WTC11 (cell line): ENCODE data around the gene PLCXD1. TPM values are rescaled to one million over a fixed set of nuclear protein-coding genes. Genes with fewer than 3 reads are reported as not detected.
"Not testable (repeated sequence)": the region's sequence is repeated elsewhere in the genome, so short reads cannot be mapped to it uniquely, and the experiment has no call there.

Source experiments
- ATAC-seq: fragments of 200-7000 bp; cut with Tn5 transposase; 2 replicates; pipeline ENCODE4 v1.10.0; 2021; ENCODE audit warnings: mild to moderate bottlenecking, moderate library complexity
- CTCF ChIA-PET: fragments of 300-600 bp; sonication (Branson Sonifier 250); formaldehyde crosslinking; loops from one replicate; lab custom pipeline; 2021; ENCODE audit warnings: antibody characterized with exemption; lab: Charles Lee
- POLR2A ChIA-PET: fragments of 350-600 bp; sonication (Branson Sonifier 250); formaldehyde crosslinking; loops from one replicate; lab custom pipeline; 2021; ENCODE audit warnings: antibody characterized with exemption; lab: Charles Lee
- DNase-seq: peaks from one replicate; pipeline ENCODE4 v3.0.0; 2021; ENCODE audit warnings: low spot score
- H3K27ac Mint-ChIP-seq: 2 replicates; pipeline ENCODE4 v1.8.0; 2021; ENCODE audit warnings: mixed read lengths
- H3K27me3 Mint-ChIP-seq: 2 replicates; pipeline ENCODE4 v1.8.0; 2021; ENCODE audit warnings: low read depth, mild to moderate bottlenecking, moderate library complexity, mixed read lengths
- H3K36me3 Mint-ChIP-seq: 2 replicates; pipeline ENCODE4 v1.8.0; 2021; ENCODE audit warnings: mixed read lengths
- H3K4me1 Mint-ChIP-seq: 2 replicates; pipeline ENCODE4 v1.8.0; 2022; ENCODE audit warnings: mixed read lengths
- H3K4me3 Mint-ChIP-seq: 2 replicates; pipeline ENCODE4 v1.8.0; 2021; ENCODE audit warnings: mild to moderate bottlenecking, moderate library complexity, mixed read lengths
- H3K9me3 Mint-ChIP-seq: 2 replicates; pipeline ENCODE4 v1.8.0; 2021; ENCODE audit warnings: mixed read lengths
- ATF1 ChIP-seq: sonication (generic); formaldehyde crosslinking; IDR thresholded peaks from 2 replicates; pipeline ENCODE4 v1.8.1; 2023; ENCODE audit warnings: mild to moderate bottlenecking, moderate library complexity, missing genetic modification reagents
- EMX1 ChIP-seq: fragments of 250-450 bp; sonication (Bioruptor Pico); IDR thresholded peaks from 2 replicates; pipeline ENCODE4 v1.8.0; 2021; ENCODE audit warnings: mild to moderate bottlenecking
- ESRRA ChIP-seq: sonication (generic); formaldehyde crosslinking; IDR thresholded peaks from 2 replicates; pipeline ENCODE4 v1.8.1; 2022; ENCODE audit warnings: mild to moderate bottlenecking, missing genetic modification reagents, borderline replicate concordance
- JUN ChIP-seq: sonication (generic); formaldehyde crosslinking; IDR thresholded peaks from 2 replicates; pipeline ENCODE4 v1.8.0; 2023; ENCODE audit warnings: mild to moderate bottlenecking, missing genetic modification reagents
- NR1H2 ChIP-seq: sonication (generic); formaldehyde crosslinking; IDR thresholded peaks from 2 replicates; pipeline ENCODE4 v1.9.0; 2021; ENCODE audit warnings: mild to moderate bottlenecking, moderate library complexity, missing genetic modification reagents
- OVOL2 ChIP-seq: fragments of 250-450 bp; sonication (Bioruptor Pico); IDR thresholded peaks from 2 replicates; pipeline ENCODE4 v1.9.0; 2021; ENCODE audit warnings: mild to moderate bottlenecking, borderline replicate concordance
- RELA ChIP-seq: sonication (generic); formaldehyde crosslinking; IDR thresholded peaks from 2 replicates; pipeline ENCODE4 v1.8.1; 2022; ENCODE audit warnings: missing genetic modification reagents, mild to moderate bottlenecking, borderline replicate concordance
- SMAD3 ChIP-seq: sonication (generic); formaldehyde crosslinking; IDR thresholded peaks from 2 replicates; pipeline ENCODE4 v1.8.0; 2022; ENCODE audit warnings: missing genetic modification reagents, mild to moderate bottlenecking, borderline replicate concordance
- SOX15 ChIP-seq: fragments of 250-450 bp; sonication (Bioruptor Pico); IDR thresholded peaks from 2 replicates; pipeline ENCODE4 v1.9.0; 2021; ENCODE audit warnings: mild to moderate bottlenecking
- TP53 ChIP-seq: sonication (generic); formaldehyde crosslinking; IDR thresholded peaks from 2 replicates; pipeline ENCODE4 v1.8.1; 2023; ENCODE audit warnings: mild to moderate bottlenecking, missing genetic modification reagents
- ZBTB21 ChIP-seq: sonication (generic); formaldehyde crosslinking; IDR thresholded peaks from 2 replicates; pipeline ENCODE4 v1.8.1; 2023; ENCODE audit warnings: mild to moderate bottlenecking, missing genetic modification reagents, borderline replicate concordance
- total RNA-seq: library from RNA; stranded (reverse); gene quantifications from 3 replicates; pipeline ENCODE4 v1.2.3, GENCODE V29; 2021
- TF ChIP-seq, protein P1 (sequence below): sonication (generic); formaldehyde crosslinking; IDR thresholded peaks from 2 replicates; pipeline ENCODE4 v1.8.0; 2023; ENCODE audit warnings: missing genetic modification reagents, mild to moderate bottlenecking, borderline replicate concordance
- TF ChIP-seq, protein P2 (sequence below): sonication (generic); formaldehyde crosslinking; IDR thresholded peaks from 2 replicates; pipeline ENCODE4 v1.8.1; 2022; ENCODE audit warnings: mild to moderate bottlenecking, moderate library complexity, missing genetic modification reagents
- TF ChIP-seq, protein P3 (sequence below): sonication (generic); formaldehyde crosslinking; IDR thresholded peaks from 2 replicates; pipeline ENCODE4 v1.8.0; 2022; ENCODE audit warnings: mild to moderate bottlenecking, missing genetic modification reagents
- TF ChIP-seq, protein P4 (sequence below): sonication (generic); formaldehyde crosslinking; IDR thresholded peaks from 2 replicates; pipeline ENCODE4 v1.8.1; 2022; ENCODE audit warnings: missing genetic modification reagents, borderline replicate concordance

Gene PLCXD1
- total RNA-seq, 1 experiment from 2014 or later = 131 TPM

DNA sequence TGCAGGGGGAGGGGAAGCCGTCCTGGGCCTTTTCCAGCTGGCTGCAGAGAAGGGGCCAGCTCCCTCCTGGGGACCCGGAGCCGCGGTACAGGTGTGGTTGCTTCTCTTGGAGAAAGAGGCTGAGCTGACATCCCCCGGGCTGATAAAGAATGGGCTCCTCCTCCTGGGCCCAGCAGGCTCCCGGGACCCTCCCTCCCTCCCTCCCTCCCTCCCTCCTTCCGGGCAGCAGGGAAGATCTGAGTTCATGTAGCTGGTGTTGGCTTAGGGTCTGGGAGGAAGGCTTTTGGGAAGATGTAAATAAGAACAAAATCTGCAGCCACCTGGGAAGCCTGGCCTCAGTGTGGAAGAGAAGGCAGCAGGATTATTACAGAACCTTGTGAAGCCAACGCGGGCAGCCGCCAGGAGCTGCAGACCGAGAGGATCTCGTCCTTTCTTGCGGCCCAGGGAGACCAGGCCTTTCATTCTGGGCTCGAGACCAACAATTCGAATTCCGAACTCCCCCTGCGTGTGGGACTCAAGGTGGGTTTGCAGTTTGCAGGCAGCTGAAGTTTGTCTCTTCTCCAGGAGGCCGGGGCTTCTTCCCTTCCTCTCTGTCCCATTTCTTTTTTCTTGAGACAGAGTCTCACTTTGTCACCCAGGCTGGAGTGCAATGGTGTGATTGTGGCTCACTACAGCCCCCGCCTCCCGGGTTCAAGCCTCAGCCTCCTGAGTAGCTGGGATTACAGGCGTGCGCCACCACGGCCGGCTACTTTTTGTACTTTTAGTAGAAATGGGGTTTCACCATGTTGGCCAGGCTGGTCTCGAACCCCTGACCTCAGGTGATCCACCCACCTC, at the start of gene PLCXD1 (continued):
- TF ChIP-seq OVOL2 (CRISPR knock-in tag) (no peak), ZBTB21 (no peak), RELA (no peak), NR1H2 (no peak), SMAD3 (no peak)
- TF ChIP-seq, protein P1, sequence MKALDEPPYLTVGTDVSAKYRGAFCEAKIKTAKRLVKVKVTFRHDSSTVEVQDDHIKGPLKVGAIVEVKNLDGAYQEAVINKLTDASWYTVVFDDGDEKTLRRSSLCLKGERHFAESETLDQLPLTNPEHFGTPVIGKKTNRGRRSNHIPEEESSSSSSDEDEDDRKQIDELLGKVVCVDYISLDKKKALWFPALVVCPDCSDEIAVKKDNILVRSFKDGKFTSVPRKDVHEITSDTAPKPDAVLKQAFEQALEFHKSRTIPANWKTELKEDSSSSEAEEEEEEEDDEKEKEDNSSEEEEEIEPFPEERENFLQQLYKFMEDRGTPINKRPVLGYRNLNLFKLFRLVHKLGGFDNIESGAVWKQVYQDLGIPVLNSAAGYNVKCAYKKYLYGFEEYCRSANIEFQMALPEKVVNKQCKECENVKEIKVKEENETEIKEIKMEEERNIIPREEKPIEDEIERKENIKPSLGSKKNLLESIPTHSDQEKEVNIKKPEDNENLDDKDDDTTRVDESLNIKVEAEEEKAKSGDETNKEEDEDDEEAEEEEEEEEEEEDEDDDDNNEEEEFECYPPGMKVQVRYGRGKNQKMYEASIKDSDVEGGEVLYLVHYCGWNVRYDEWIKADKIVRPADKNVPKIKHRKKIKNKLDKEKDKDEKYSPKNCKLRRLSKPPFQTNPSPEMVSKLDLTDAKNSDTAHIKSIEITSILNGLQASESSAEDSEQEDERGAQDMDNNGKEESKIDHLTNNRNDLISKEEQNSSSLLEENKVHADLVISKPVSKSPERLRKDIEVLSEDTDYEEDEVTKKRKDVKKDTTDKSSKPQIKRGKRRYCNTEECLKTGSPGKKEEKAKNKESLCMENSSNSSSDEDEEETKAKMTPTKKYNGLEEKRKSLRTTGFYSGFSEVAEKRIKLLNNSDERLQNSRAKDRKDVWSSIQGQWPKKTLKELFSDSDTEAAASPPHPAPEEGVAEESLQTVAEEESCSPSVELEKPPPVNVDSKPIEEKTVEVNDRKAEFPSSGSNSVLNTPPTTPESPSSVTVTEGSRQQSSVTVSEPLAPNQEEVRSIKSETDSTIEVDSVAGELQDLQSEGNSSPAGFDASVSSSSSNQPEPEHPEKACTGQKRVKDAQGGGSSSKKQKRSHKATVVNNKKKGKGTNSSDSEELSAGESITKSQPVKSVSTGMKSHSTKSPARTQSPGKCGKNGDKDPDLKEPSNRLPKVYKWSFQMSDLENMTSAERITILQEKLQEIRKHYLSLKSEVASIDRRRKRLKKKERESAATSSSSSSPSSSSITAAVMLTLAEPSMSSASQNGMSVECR (CRISPR knock-in tag) = no peak

DNA sequence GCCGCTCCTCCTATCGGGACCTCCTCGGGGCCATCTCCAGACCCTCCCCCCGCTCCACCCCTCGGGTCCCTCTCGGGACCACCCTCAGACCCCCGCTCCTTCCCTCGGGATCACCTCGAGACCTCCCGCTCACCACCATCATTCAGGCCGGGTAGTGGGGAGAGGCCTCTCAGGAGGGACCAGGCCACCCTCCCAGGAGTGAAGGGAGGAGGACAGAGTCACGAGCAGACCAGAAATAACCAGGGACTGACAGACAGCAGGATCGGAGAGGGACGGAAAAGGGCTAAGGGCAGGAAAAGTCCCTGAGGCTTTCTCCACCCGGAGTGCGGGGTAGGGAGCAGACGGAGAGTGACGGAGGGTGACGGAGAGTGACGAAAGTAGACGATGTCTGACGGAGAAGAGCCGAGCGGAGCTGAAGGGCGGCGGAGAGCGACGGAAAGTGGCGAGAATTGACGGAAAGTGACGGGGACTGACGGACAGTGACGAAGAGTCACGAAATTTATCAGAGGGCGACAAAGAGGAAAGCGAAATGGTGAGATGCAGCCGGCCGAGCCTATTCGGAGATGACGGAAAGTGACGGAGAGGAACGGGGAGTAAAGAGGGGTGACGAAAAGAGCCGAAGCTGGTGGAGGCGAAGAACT, 49.4 kb upstream of the PLCXD1 start:
- peak; percentile 92 for ATAC-seq
- CTCF ChIA-PET, H3K27me3 Mint-ChIP-seq, H3K36me3 Mint-ChIP-seq, DNase-seq, H3K9me3 Mint-ChIP-seq, POLR2A ChIA-PET, H3K4me1 Mint-ChIP-seq, H3K27ac Mint-ChIP-seq, H3K4me3 Mint-ChIP-seq: not testable (repeated sequence)

DNA sequence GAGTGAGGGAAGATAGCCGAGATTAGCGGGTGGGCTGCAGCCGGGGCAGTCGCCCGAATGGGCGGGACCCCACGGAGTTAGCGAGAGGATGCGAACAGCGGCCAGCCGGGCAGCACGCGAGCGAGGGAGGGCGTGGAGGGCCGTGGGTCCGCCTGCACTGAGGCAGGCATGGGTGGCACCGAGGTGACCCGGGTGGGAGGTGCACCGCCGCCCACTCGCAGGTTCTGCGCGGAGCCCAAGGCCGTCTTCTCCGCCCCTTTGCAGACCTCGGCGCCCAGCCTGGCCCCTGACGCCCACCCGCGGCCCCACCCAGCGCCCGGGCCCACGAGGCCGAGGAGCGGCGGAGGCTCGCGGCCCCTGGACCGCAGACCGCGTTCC, 48.9 kb upstream of the PLCXD1 start:
- ATAC-seq, DNase-seq, POLR2A ChIA-PET: not testable (repeated sequence)

DNA sequence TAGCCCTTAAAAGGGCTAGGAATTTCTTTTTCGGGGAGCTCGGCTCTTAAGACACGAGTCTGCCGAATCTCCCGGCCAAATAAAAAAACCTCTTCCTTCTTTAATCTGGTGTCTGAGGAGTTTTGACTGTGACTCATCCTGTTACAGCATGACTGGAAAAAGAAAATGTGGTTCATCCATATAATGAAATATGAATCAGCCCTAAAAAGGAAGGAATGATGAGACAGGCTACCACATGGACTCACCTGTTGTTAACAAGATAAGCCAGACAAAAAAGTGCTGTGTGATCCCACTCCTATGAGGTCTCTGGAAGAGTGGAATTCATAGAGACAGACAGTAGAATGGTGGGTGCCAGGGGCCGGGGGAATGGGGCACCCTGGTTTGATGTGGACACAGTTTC, 45.0 kb upstream of the PLCXD1 start:
- H3K27me3 Mint-ChIP-seq, H3K27ac Mint-ChIP-seq, H3K36me3 Mint-ChIP-seq, H3K4me3 Mint-ChIP-seq, ATAC-seq, H3K4me1 Mint-ChIP-seq, H3K9me3 Mint-ChIP-seq, CTCF ChIA-PET, POLR2A ChIA-PET, DNase-seq: not testable (repeated sequence)

More for the DNA sequence above, 48.9 kb upstream of the PLCXD1 start:
- H3K9me3 Mint-ChIP-seq, H3K36me3 Mint-ChIP-seq, H3K4me3 Mint-ChIP-seq, H3K4me1 Mint-ChIP-seq, CTCF ChIA-PET, H3K27ac Mint-ChIP-seq, H3K27me3 Mint-ChIP-seq: not testable (repeated sequence)

DNA sequence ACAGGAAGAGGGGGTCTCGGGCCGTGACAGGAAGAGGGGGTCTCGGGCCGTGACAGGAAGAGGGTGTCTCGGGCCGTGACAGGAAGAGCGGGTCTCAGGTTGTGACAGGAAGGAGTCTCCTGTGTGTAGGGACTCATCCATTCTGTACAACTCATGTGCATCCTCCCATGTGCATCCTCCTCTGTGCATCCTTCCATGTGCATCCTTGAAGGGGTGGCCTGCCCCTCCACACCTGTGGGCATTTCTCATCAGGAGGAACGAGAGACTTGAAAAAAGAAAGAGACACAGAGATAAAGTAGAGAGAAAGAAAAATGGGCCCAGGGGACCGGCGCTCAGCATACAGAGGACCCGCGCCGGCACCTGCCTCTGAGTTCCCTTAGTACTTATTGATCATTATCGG, 30.2 kb upstream of the PLCXD1 start:
- no peak overlapping the region for H3K4me3 Mint-ChIP-seq
- H3K27ac Mint-ChIP-seq = no peak overlapping the region
- H3K36me3 Mint-ChIP-seq = no peaks in the 10 kb centered on the region
- H3K9me3 Mint-ChIP-seq = peaks cover 12% of the 10 kb centered on the region
- ATAC-seq (no peak), DNase-seq (no peak)
- ChIA-PET POLR2A (no interaction called here), CTCF (no interaction called here)
- H3K27me3 Mint-ChIP-seq = no peaks in the 10 kb centered on the region; the same call in 1 of the 2 replicates
- no peaks in the 10 kb centered on the region for H3K4me1 Mint-ChIP-seq
- TF ChIP-seq EMX1 (no peak), ATF1 (CRISPR knock-in tag) (no peak), SOX15 (CRISPR knock-in tag) (no peak), ESRRA (CRISPR knock-in tag) (no peak), TP53 (CRISPR knock-in tag) (no peak), JUN (CRISPR knock-in tag) (no peak)
- TF ChIP-seq, protein P1 (CRISPR knock-in tag) = no peak
- TF ChIP-seq, protein P2, sequence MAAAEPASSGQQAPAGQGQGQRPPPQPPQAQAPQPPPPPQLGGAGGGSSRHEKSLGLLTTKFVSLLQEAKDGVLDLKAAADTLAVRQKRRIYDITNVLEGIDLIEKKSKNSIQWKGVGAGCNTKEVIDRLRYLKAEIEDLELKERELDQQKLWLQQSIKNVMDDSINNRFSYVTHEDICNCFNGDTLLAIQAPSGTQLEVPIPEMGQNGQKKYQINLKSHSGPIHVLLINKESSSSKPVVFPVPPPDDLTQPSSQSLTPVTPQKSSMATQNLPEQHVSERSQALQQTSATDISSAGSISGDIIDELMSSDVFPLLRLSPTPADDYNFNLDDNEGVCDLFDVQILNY (CRISPR knock-in tag) = no peak
- TF ChIP-seq, protein P3, sequence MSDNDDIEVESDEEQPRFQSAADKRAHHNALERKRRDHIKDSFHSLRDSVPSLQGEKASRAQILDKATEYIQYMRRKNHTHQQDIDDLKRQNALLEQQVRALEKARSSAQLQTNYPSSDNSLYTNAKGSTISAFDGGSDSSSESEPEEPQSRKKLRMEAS (CRISPR knock-in tag) = no peak
- TF ChIP-seq, protein P4, sequence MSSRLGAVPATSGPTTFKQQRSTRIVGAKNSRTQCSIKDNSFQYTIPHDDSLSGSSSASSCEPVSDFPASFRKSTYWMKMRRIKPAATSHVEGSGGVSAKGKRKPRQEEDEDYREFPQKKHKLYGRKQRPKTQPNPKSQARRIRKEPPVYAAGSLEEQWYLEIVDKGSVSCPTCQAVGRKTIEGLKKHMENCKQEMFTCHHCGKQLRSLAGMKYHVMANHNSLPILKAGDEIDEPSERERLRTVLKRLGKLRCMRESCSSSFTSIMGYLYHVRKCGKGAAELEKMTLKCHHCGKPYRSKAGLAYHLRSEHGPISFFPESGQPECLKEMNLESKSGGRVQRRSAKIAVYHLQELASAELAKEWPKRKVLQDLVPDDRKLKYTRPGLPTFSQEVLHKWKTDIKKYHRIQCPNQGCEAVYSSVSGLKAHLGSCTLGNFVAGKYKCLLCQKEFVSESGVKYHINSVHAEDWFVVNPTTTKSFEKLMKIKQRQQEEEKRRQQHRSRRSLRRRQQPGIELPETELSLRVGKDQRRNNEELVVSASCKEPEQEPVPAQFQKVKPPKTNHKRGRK (CRISPR knock-in tag) = no peak
